ENCODE measurements around the gene PHLDA2. TPM values are rescaled to one million over a fixed set of nuclear protein-coding genes. Genes with fewer than 3 reads are reported as not detected.

The PHLDA2 gene
- total RNA-seq, 2 experiments from 2014 or later = 0.16 to 0.34 TPM

DNA sequence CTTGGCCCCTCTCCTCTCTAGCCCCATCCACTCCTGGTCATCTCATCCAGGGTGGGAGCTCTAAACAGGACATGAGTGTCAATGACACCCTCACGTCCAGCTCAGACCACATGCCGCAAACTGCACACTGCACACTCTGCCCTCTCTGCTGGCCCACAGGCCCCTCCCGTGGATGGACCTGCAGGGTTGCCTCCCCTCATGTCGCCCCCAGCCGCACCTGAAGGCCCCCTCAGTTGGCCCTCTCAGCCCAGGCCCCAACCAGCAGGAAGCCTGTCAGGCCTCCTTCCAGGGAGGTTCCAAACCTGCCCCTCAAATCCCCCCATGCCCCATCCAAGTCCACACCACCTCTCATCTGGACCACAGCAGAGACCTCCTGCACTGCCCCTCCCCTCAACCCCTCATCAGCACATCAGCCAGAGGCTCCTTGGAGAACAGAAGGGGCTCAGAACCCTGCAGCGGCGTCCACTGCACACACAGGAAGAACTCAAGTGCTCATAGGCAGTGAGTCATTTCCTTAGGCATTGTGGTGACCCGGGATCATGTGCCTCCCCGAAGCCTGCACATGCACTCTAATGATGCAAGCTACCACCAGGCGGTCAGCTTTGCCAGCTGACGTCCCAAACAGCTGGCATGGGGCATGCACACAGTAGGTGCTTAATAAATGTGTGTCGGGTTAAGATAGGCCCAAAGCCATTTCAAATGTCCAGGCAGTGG, 30.7 kb downstream of the PHLDA2 start:
- ChIA-PET CTCF (ENCODE audit: unreplicated experiment) (no interaction called here), POLR2A (no interaction called here)
- peaks cover 5% of the 10 kb centered on the region for H3K4me1 ChIP-seq (ENCODE audit: insufficient read depth, low read length, poor library complexity, severe bottlenecking)
- H3K79me2 ChIP-seq (ENCODE audit: insufficient read depth, low read depth, low read length) = no peaks in the 10 kb centered on the region
- no peaks in the 10 kb centered on the region for H3K36me3 ChIP-seq (ENCODE audit: insufficient read depth, low read length)
- no peak overlapping the region for H3K4me2 ChIP-seq (ENCODE audit: low read length)
- H3K9me3 ChIP-seq (ENCODE audit: low read length) = no peaks in the 10 kb centered on the region
- no peak for DNase-seq (ENCODE audit: low spot score)
- no peaks in the 10 kb centered on the region for H3K9me2 ChIP-seq (ENCODE audit: insufficient read depth, low read length)
- TF ChIP-seq EZH2phosphoT487 (IDR thresholded peaks at IDR 0.05; ENCODE audit: borderline replicate concordance, low read depth, low read length) = no peak
- TF ChIP-seq, protein P1, sequence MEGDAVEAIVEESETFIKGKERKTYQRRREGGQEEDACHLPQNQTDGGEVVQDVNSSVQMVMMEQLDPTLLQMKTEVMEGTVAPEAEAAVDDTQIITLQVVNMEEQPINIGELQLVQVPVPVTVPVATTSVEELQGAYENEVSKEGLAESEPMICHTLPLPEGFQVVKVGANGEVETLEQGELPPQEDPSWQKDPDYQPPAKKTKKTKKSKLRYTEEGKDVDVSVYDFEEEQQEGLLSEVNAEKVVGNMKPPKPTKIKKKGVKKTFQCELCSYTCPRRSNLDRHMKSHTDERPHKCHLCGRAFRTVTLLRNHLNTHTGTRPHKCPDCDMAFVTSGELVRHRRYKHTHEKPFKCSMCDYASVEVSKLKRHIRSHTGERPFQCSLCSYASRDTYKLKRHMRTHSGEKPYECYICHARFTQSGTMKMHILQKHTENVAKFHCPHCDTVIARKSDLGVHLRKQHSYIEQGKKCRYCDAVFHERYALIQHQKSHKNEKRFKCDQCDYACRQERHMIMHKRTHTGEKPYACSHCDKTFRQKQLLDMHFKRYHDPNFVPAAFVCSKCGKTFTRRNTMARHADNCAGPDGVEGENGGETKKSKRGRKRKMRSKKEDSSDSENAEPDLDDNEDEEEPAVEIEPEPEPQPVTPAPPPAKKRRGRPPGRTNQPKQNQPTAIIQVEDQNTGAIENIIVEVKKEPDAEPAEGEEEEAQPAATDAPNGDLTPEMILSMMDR (conservative IDR thresholded peaks at IDR 0.05; ENCODE audit: low read length) = no peak
- intact Hi-C loops (cut with micrococcal nuclease; ENCODE audit: unreplicated experiment) = no loop called here
- no peak overlapping the region for H2AFZ ChIP-seq (ENCODE audit: low read length)
- H3K4me3 ChIP-seq (ENCODE audit: low read depth, low read length, poor library complexity, severe bottlenecking) = no peak overlapping the region
- no peak overlapping the region for H3K27ac ChIP-seq (ENCODE audit: low read depth, low read length, poor library complexity, severe bottlenecking)
- no TSS peak for BruUV-seq (replicated peaks)
- H4K20me1 ChIP-seq (ENCODE audit: insufficient read depth, low read length) = no peaks in the 10 kb centered on the region

DNA sequence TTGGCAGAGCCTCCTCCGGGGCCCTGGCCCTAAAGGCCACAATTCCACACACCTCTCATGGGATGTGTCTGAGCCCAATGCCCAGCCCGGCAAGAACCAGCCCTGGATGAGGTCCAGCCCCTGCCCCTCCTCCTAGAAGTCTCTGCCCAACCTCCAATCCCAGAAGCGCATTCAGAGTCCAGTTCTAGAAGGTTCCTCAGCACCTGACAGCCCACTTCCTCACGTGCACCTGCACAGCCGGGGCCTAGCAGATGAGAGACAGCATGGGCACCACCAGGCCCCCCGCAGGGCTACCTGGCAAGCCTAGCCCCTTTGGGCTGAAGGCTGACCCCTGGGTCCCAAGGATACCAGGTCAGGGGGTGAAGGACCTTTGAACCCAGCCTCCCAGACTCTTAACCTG, 32.2 kb downstream of the PHLDA2 start:
- Histone ChIP-seq H3K36me3 (ENCODE audit: insufficient read depth, low read length) (no peaks in the 10 kb centered on the region), H2AFZ (ENCODE audit: low read length) (no peak overlapping the region), H3K4me2 (ENCODE audit: low read length) (no peak overlapping the region), H3K4me1 (ENCODE audit: insufficient read depth, low read length, poor library complexity, severe bottlenecking) (peaks cover 10% of the 10 kb centered on the region), H3K27ac (ENCODE audit: low read depth, low read length, poor library complexity, severe bottlenecking) (no peak overlapping the region), H3K9me3 (ENCODE audit: low read length) (no peaks in the 10 kb centered on the region), H3K4me3 (ENCODE audit: low read depth, low read length, poor library complexity, severe bottlenecking) (no peak overlapping the region), H3K9me2 (ENCODE audit: insufficient read depth, low read length) (no peaks in the 10 kb centered on the region), H4K20me1 (ENCODE audit: insufficient read depth, low read length) (no peaks in the 10 kb centered on the region), H3K79me2 (ENCODE audit: insufficient read depth, low read depth, low read length) (no peaks in the 10 kb centered on the region)
- no TSS peak for BruUV-seq (replicated peaks)
- ChIA-PET POLR2A (interaction anchor here (0.9 kb wide), 1 partner anchor 418 kb away, joined by 3 read pairs; no protein-coding TSS in a partner anchor), CTCF (ENCODE audit: unreplicated experiment) (no interaction called here)
- DNase-seq (ENCODE audit: low spot score) = no peak
- intact Hi-C loops (cut with micrococcal nuclease; ENCODE audit: unreplicated experiment) = no loop called here
- no peak for TF ChIP-seq EZH2phosphoT487 (IDR thresholded peaks at IDR 0.05; ENCODE audit: borderline replicate concordance, low read depth, low read length)
- TF ChIP-seq, protein P1 (conservative IDR thresholded peaks at IDR 0.05; ENCODE audit: low read length) = no peak

DNA sequence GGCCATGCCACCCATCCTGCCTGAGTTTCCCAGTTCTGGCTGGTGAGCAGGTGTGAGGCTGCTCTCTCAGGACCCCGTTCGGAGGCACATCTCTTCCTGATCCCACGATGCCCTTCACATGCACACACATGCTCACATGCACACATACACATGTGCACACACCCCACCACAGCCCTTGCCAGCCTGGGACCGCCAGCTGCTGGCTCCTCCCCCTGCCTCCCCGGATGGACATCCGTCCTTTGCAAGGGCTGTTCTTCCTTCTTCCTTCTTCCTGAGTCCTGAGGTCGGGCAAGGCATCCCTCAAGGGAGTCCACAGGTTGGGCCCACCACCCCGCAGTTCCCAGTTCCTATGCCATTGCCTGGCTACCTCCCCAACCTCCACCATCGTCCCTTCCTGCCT, 33.2 kb downstream of the PHLDA2 start:
- intact Hi-C loops (cut with micrococcal nuclease; ENCODE audit: unreplicated experiment) = no loop called here
- no peak for DNase-seq (ENCODE audit: low spot score)
- H3K9me3 ChIP-seq (ENCODE audit: low read length) = no peaks in the 10 kb centered on the region
- H3K27ac ChIP-seq (ENCODE audit: low read depth, low read length, poor library complexity, severe bottlenecking) = no peak overlapping the region
- H3K79me2 ChIP-seq (ENCODE audit: insufficient read depth, low read depth, low read length) = no peaks in the 10 kb centered on the region
- H2AFZ ChIP-seq (ENCODE audit: low read length) = no peak overlapping the region
- no peaks in the 10 kb centered on the region for H4K20me1 ChIP-seq (ENCODE audit: insufficient read depth, low read length)
- H3K36me3 ChIP-seq (ENCODE audit: insufficient read depth, low read length) = no peaks in the 10 kb centered on the region
- BruUV-seq (replicated peaks) = no TSS peak
- TF ChIP-seq, protein P1 (conservative IDR thresholded peaks at IDR 0.05; ENCODE audit: low read length) = no peak
- no peak for TF ChIP-seq EZH2phosphoT487 (IDR thresholded peaks at IDR 0.05; ENCODE audit: borderline replicate concordance, low read depth, low read length)
- POLR2A ChIA-PET = interaction anchor here (0.9 kb wide), 1 partner anchor 417 kb away, joined by 3 read pairs; no protein-coding TSS in a partner anchor
- CTCF ChIA-PET (ENCODE audit: unreplicated experiment) = no interaction called here
- H3K9me2 ChIP-seq (ENCODE audit: insufficient read depth, low read length) = no peaks in the 10 kb centered on the region
- H3K4me2 ChIP-seq (ENCODE audit: low read length) = no peak overlapping the region
- peaks cover 20% of the 10 kb centered on the region for H3K4me1 ChIP-seq (ENCODE audit: insufficient read depth, low read length, poor library complexity, severe bottlenecking)
- no peak overlapping the region for H3K4me3 ChIP-seq (ENCODE audit: low read depth, low read length, poor library complexity, severe bottlenecking)

Measured in OCI-LY7 (cell line).